Fibroblast of lung (primary cell): ENCODE results near the gene RALGDS. TPM values are rescaled to one million over a fixed set of nuclear protein-coding genes. Genes with fewer than 3 reads are reported as not detected.
"Not testable (repeated sequence)": the region's sequence is repeated elsewhere in the genome, so short reads cannot be mapped to it uniquely, and the experiment has no call there.

Experiments used
- DNase-seq, 2 donors: peaks; one replicate each; pipeline versions ENCODE4 v3.0.0 to v3.0.0-alpha.2; 2010; ENCODE audit warnings: low read depth in 2 of 2
- H2AFZ ChIP-seq: 2 replicates; pipeline ENCODE4 v1.5.1; 2012; ENCODE audit warnings: low read length, control low read depth, inconsistent platforms
- H3K27ac ChIP-seq: 2 replicates; pipeline ENCODE4 v1.5.1; 2011; ENCODE audit warnings: low read length, control low read depth; ENCODE audit not compliant: insufficient read depth
- H3K27me3 ChIP-seq: 2 replicates; pipeline ENCODE4 v1.5.1; 2011; ENCODE audit warnings: mild to moderate bottlenecking, low read length; ENCODE audit not compliant: control insufficient read depth, insufficient read depth
- H3K36me3 ChIP-seq: 2 replicates; pipeline ENCODE4 v1.5.1; 2011; ENCODE audit warnings: low read length; ENCODE audit not compliant: control insufficient read depth, insufficient read depth
- H3K4me1 ChIP-seq: 2 replicates; pipeline ENCODE4 v1.5.1; 2011; ENCODE audit warnings: low read length; ENCODE audit not compliant: control insufficient read depth, insufficient read depth; ENCODE audit errors: extremely low read depth
- H3K4me2 ChIP-seq: 2 replicates; pipeline ENCODE4 v1.5.1; 2011; ENCODE audit warnings: low read length, control low read depth; ENCODE audit not compliant: insufficient read depth; ENCODE audit errors: extremely low read depth
- H3K4me3 ChIP-seq, 4 experiments: fragments of 200-600 bp in 1 of 4; sonication (generic) in 1 of 4; replicated peaks in 1 of 4; 2 replicates each; pipeline ENCODE4 v1.5.1; 2011 to 2016; ENCODE audit warnings: low read length in 4 of 4, low read depth in 3 of 4, mild to moderate bottlenecking in 3 of 4, control low read depth in 2 of 4, inconsistent platforms in 1 of 4, mixed read lengths in 1 of 4; ENCODE audit not compliant: insufficient read depth in 1 of 4; ENCODE audit errors: control extremely low read depth in 1 of 4
- H3K79me2 ChIP-seq: 2 replicates; pipeline ENCODE4 v1.5.1; 2012; ENCODE audit warnings: mild to moderate bottlenecking, low read length, inconsistent platforms; ENCODE audit not compliant: control insufficient read depth, insufficient read depth
- H3K9ac ChIP-seq: 2 replicates; pipeline ENCODE4 v1.5.1; 2011; ENCODE audit warnings: mild to moderate bottlenecking, low read length, control low read depth; ENCODE audit not compliant: insufficient read depth
- H3K9me3 ChIP-seq: 2 replicates; pipeline ENCODE4 v1.5.1; 2012; ENCODE audit warnings: low read depth, low read length; ENCODE audit not compliant: control insufficient read depth, insufficient read depth
- H4K20me1 ChIP-seq: 2 replicates; pipeline ENCODE4 v1.5.1; 2011; ENCODE audit warnings: low read length; ENCODE audit not compliant: control insufficient read depth, insufficient read depth; ENCODE audit errors: extremely low read depth
- CTCF ChIP-seq, 2 donors: IDR thresholded peaks in 1 of 2; conservative IDR thresholded peaks in 1 of 2; 1 replicate in 1 of 2; 2 replicates in 1 of 2; pipeline ENCODE4 v1.5.1; 2011 to 2012; ENCODE audit warnings: low read length in 2 of 2, control low read depth in 1 of 2, inconsistent platforms in 1 of 2, low read depth in 1 of 2, mild to moderate bottlenecking in 1 of 2
- EZH2 ChIP-seq: IDR thresholded peaks from 2 replicates; pipeline ENCODE4 v1.5.1; 2012; ENCODE audit warnings: low read length, control low read depth, mild to moderate bottlenecking; ENCODE audit errors: missing control alignments
- polyA plus RNA-seq, 2 donors: library from polyadenylated mRNA; depleted of rRNA in 1 of 2; stranded (reverse) in 1 of 2; unstranded in 1 of 2; fragments of >200 nt; gene quantifications; 2 replicates each; pipeline ENCODE4 v1.2.1, GENCODE V29; 2011 to 2012; ENCODE audit warnings: missing spikeins in 1 of 2
- total RNA-seq: library from RNA; depleted of rRNA; stranded (reverse); fragments of >200 nt; gene quantifications from 2 replicates; pipeline ENCODE4 v1.2.1, GENCODE V29; 2014

Gene RALGDS
- total and polyA plus RNA-seq, 2 donors (not counting 1 experiment from before 2014, with no cell fraction given): 16.6 to 23.6 TPM

GRCh38 chr9:133081957-133082644 is 38.9 kb downstream of the RALGDS start:
- not testable (repeated sequence) for H3K9me3 ChIP-seq, H3K4me3 ChIP-seq, H3K27ac ChIP-seq, H3K79me2 ChIP-seq, H4K20me1 ChIP-seq, H3K4me2 ChIP-seq, H3K9ac ChIP-seq, H3K4me1 ChIP-seq, H3K36me3 ChIP-seq, DNase-seq, H2AFZ ChIP-seq
- peaks cover 17% of the 10 kb centered on the region for H3K27me3 ChIP-seq

DNA sequence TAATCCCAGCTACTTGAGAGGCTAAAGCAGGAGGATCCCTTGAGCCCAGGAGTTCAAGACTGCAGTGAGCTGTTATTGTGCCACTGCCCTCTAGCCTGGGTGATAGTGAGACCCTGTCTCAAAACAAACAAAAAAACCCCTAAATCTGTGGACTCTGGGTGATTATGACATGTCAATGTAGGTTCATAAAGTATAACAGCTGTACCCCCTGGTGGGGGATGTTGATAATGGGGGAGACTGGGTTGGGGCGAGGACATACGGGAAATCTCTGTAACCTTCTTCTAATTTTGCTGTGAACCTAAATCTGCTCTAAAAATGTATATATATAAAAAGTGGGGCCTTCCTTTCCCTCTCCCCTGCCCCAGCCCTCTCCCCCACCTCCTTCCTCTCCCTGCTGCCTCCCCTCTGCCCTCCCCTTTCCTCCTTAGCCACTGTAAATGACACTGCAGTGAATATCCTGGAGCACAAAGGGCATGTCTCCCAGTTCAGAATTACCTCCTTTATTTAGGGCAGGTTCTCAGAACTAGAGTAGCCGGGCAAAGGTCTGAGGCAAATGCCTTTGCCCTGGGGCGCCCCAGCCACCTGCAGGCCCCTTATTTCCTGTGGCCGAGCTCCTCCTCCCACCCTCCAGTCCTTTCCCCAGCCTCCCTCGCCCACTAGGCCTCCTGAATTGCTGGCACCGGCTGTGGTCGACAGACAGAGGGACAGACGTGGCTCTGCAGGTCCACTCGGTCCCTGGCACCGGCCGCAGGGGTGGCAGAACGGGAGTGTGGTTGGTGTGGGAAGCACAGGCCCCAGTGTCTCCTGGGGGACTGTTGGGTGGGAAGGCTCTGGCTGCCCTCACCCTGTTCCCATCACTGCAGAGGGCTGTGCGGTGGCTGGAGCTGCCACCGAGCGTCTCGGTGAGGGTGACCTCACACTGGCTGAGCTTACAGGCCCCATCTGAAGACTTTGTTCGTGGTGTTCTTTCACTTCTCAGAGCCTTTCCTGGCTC is 40.0 kb downstream of the RALGDS start:
- not testable (repeated sequence) for H3K36me3 ChIP-seq, H3K9me3 ChIP-seq
- H3K27me3 ChIP-seq: peaks cover 20% of the 10 kb centered on the region

DNA sequence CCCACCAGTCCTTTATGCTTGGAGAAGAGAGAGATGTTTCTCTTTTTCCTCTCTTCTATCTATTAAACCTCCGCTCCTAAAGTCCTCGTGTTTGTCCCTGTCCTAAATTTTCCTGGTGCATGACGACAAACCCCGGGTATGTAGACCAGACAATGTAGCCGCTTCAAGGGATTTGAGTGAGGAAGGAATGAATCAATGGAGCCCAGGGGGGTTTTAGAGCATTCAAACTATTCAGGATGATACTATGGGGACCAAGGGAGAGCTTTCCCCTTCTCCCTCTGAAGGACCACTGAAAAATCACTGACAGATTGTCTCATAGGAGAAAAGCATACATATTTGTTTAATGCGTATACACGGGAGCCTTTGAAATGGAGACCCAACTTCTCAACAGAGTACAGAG is 40.9 kb downstream of the RALGDS start:
- no peak overlapping the region for H2AFZ ChIP-seq
- no peak overlapping the region for H3K27ac ChIP-seq
- H3K9me3 ChIP-seq: no peaks in the 10 kb centered on the region
- H3K4me1 ChIP-seq: no peaks in the 10 kb centered on the region
- H3K79me2 ChIP-seq: no peaks in the 10 kb centered on the region
- TF ChIP-seq CTCF (conservative IDR thresholded peaks at IDR 0.05 in 1 of 2, IDR thresholded peaks at IDR 0.05 in 1 of 2; ENCODE audit: low read depth in 1 of 2, low read length in 2 of 2) (no peak), EZH2 (no peak)
- no peak overlapping the region for H3K9ac ChIP-seq
- no peak for DNase-seq
- H3K4me3 ChIP-seq: no peak overlapping the region
- H4K20me1 ChIP-seq: no peaks in the 10 kb centered on the region
- no peak overlapping the region for H3K4me2 ChIP-seq
- no peaks in the 10 kb centered on the region for H3K36me3 ChIP-seq
- peaks cover 20% of the 10 kb centered on the region for H3K27me3 ChIP-seq

More for the DNA sequence above, 40.0 kb downstream of the RALGDS start:
- not testable (repeated sequence) for H3K9ac ChIP-seq, H3K79me2 ChIP-seq, H4K20me1 ChIP-seq, H3K4me2 ChIP-seq, H3K27ac ChIP-seq, H3K4me1 ChIP-seq, H3K4me3 ChIP-seq, DNase-seq, H2AFZ ChIP-seq
